Body of pancreas (tissue), 4 donors: ENCODE measurements around the gene PLPP2.

Experiments
- CTCF ChIP-seq, 7 experiments: fragments of 450-650 bp in 4 of 7; fragments of 200-600 bp in 3 of 7; sonication (generic) in 3 of 7; IDR thresholded peaks; one replicate each; pipeline ENCODE4 v1.5.1; 2016 to 2019; ENCODE audit warnings: antibody characterized with exemption in 7 of 7
- POLR2A ChIP-seq, 3 donors: fragments of 450-650 bp; IDR thresholded peaks; one replicate each; pipeline ENCODE4 v1.6.1; 2016; ENCODE audit warnings: antibody characterized with exemption in 3 of 3, mild to moderate bottlenecking in 2 of 3

- TF ChIP-seq POLR2A (IDR thresholded peaks at IDR 0.05) (no peak), CTCF (IDR thresholded peaks at IDR 0.05) (no peak)
Measured at GRCh38 chr19:287381-287871, 3.8 kb downstream of the PLPP2 start.
